HG02981 (cell line): ENCODE results near the gene UBFD1.
"Not testable (repeated sequence)": the region's sequence is repeated elsewhere in the genome, so short reads cannot be mapped to it uniquely, and the experiment has no call there.

Experiments
- ATAC-seq: cut with Tn5 transposase; IDR thresholded peaks from one replicate; pipeline ENCODE4 v1.9.1; 2021; ENCODE audit warnings: mild to moderate bottlenecking, moderate library complexity; ENCODE audit not compliant: unreplicated experiment

UBFD1 gene

GRCh38 chr16:23564575-23565363, 7.2 kb downstream of the UBFD1 start:
- ATAC-seq = no peak

- no peak for ATAC-seq
These were observed 9.2 kb downstream of the UBFD1 start for GRCh38 chr16:23566724-23567123.

GRCh38 chr16:23567602-23568001, 10.1 kb downstream of the UBFD1 start:
- no peak for ATAC-seq

- ATAC-seq = no peak
These were observed 13.6 kb downstream of the UBFD1 start for GRCh38 chr16:23570992-23571632.

- no peak for ATAC-seq
These were observed 14.4 kb downstream of the UBFD1 start for GRCh38 chr16:23571895-23572294.

GRCh38 chr16:23572394-23572793, 14.9 kb downstream of the UBFD1 start:
- ATAC-seq = no peak

GRCh38 chr16:23573817-23574216, 16.3 kb downstream of the UBFD1 start:
- no peak for ATAC-seq

GRCh38 chr16:23575834-23576233, 18.3 kb downstream of the UBFD1 start:
- no peak for ATAC-seq

- ATAC-seq = no peak
These were observed 20.0 kb downstream of the UBFD1 start for GRCh38 chr16:23577493-23577892.

GRCh38 chr16:23578101-23578830, 20.7 kb downstream of the UBFD1 start:
- no peak for ATAC-seq

GRCh38 chr16:23579371-23579770, 21.8 kb downstream of the UBFD1 start:
- no peak for ATAC-seq

- no peak for ATAC-seq
These were observed 22.9 kb downstream of the UBFD1 start for GRCh38 chr16:23580391-23580790.

GRCh38 chr16:23581764-23582163, 24.2 kb downstream of the UBFD1 start:
- ATAC-seq = no peak

- not testable (repeated sequence) for ATAC-seq
These were observed 25.7 kb downstream of the UBFD1 start for GRCh38 chr16:23583271-23583670.

GRCh38 chr16:23584186-23585076, 26.9 kb downstream of the UBFD1 start:
- ATAC-seq = no peak

- ATAC-seq = no peak
These were observed 30.2 kb downstream of the UBFD1 start for GRCh38 chr16:23587726-23588125.

GRCh38 chr16:23590181-23590580, 32.7 kb downstream of the UBFD1 start:
- ATAC-seq = no peak

GRCh38 chr16:23594186-23594585, 36.7 kb downstream of the UBFD1 start:
- ATAC-seq = no peak

- no peak for ATAC-seq
These were observed 37.9 kb downstream of the UBFD1 start for GRCh38 chr16:23595246-23595950.
